Vagina (tissue), 1 donor: ENCODE results near the gene AGTPBP1. TPM values are rescaled to one million over a fixed set of nuclear protein-coding genes. Genes with fewer than 3 reads are reported as not detected.

Experiments used
- total RNA-seq: library from RNA; depleted of rRNA; stranded (reverse); fragments of >200 nt; gene quantifications from one replicate; pipeline ENCODE4 v1.2.3, GENCODE V29; 2016

The AGTPBP1 gene
- total RNA-seq, 1 donor from 2014 or later, result 12.3 TPM

Other genes starting within 250 kb of the AGTPBP1 start
- gene NAA35, start 199.2 kb upstream of the AGTPBP1 start, total RNA-seq, result 20.1 TPM